ENCODE data around the gene PALS2.
A peak's percentile ranks its signal among the peaks of the same experiment; 100 is the strongest.

PALS2 gene

GRCh38 chr7:24572997-24573553 is at the start of gene PALS2:
Gene PALS2, plus strand, starts transcription at chr7:24573452. Its CDS starts 50,216 bp downstream, at chr7:24623668.
- DNase-seq: peak; percentile 79 to 86

GRCh38 chr7:24531255-24531654 is 42.0 kb upstream of the PALS2 start:
- no peak for DNase-seq

GRCh38 chr7:24536682-24537081 is 36.6 kb upstream of the PALS2 start:
- DNase-seq: no peak

GRCh38 chr7:24540956-24541355 is 32.3 kb upstream of the PALS2 start:
- DNase-seq: no peak

GRCh38 chr7:24545215-24545614 is 28.0 kb upstream of the PALS2 start:
- no peak for DNase-seq

GRCh38 chr7:24548390-24548789 is 24.9 kb upstream of the PALS2 start:
- DNase-seq: no peak

- DNase-seq: no peak
These were observed 23.3 kb upstream of the PALS2 start for GRCh38 chr7:24549991-24550390.

GRCh38 chr7:24555184-24555583 is 18.1 kb upstream of the PALS2 start:
- no peak for DNase-seq

GRCh38 chr7:24555719-24556118 is 17.5 kb upstream of the PALS2 start:
- no peak for DNase-seq

- DNase-seq: no peak
These were observed 12.5 kb upstream of the PALS2 start for GRCh38 chr7:24560772-24561171.

GRCh38 chr7:24566274-24566673 is 7.0 kb upstream of the PALS2 start:
- DNase-seq: no peak

- no peak for DNase-seq
These were observed 2.3 kb upstream of the PALS2 start for GRCh38 chr7:24570983-24571382.

GRCh38 chr7:24572016-24572392 is 1.2 kb upstream of the PALS2 start:
- no peak for DNase-seq

GRCh38 chr7:24572393-24572996 is 757 bp upstream of the PALS2 start:
- no peak for DNase-seq

GRCh38 chr7:24573554-24574338 is 494 bp downstream of the PALS2 start:
- peak; percentile 19 to 23 for DNase-seq

GRCh38 chr7:24574386-24574785 is 1.1 kb downstream of the PALS2 start:
- no peak for DNase-seq

GRCh38 chr7:24574950-24575349 is 1.7 kb downstream of the PALS2 start:
- DNase-seq: no peak

- DNase-seq: no peak
These were observed 3.1 kb downstream of the PALS2 start for GRCh38 chr7:24576171-24577025.

- DNase-seq: no peak
These were observed 4.8 kb downstream of the PALS2 start for GRCh38 chr7:24578052-24578451.

- DNase-seq: no peak
These were observed 7.2 kb downstream of the PALS2 start for GRCh38 chr7:24580283-24580946.

GRCh38 chr7:24582166-24582565 is 8.9 kb downstream of the PALS2 start:
- no peak for DNase-seq

- DNase-seq: peak; percentile 44 to 45
These were observed 14.6 kb downstream of the PALS2 start for GRCh38 chr7:24587853-24588252.

- DNase-seq: no peak
These were observed 17.9 kb downstream of the PALS2 start for GRCh38 chr7:24591152-24591551.

Measured in activated CD4-positive, alpha-beta T cell treated with anti-CD3 and anti-CD28 coated beads, Interleukin-2, amount 50 U/mL, for 4 hours (primary cell).